GM21423 (cell line): ENCODE data around the gene ARSK.

Source experiments
- ATAC-seq: cut with Tn5 transposase; IDR thresholded peaks from one replicate; pipeline ENCODE4 v1.9.1; 2021; ENCODE audit warnings: mild to moderate bottlenecking, moderate library complexity; ENCODE audit not compliant: unreplicated experiment

Gene ARSK

GRCh38 chr5:95554647-95555548, at the start of gene ARSK, which contains the start of gene SKIC3:
ARSK (plus strand) TSS chr5:95555101; CDS start chr5:95555279, 178 bp downstream.
SKIC3 (minus strand) TSS chr5:95554977; CDS start chr5:95547150, 7,827 bp downstream.
- ATAC-seq = peak; percentile 86

DNA sequence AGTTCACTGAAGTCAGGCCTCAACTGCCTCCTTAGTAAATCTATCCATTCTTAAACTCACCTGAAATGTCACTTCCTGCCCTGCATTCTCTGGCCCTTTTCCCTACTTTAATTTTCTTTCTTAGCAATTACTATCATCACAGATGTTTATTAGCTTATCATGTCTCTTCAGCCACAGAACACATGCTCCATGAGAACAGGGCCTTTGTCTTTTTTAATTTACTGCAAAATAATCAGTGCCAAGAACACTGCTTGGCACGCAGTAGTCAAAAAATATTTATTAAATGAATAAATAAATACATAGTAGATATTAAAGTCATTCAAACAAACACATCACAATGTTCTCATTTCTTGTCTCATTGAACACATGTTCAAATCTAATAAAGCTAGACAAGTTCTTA, 46.4 kb upstream of the ARSK start:
- ATAC-seq = no peak

- ATAC-seq = no peak
These were observed 43.3 kb upstream of the ARSK start for GRCh38 chr5:95511606-95512005.

DNA sequence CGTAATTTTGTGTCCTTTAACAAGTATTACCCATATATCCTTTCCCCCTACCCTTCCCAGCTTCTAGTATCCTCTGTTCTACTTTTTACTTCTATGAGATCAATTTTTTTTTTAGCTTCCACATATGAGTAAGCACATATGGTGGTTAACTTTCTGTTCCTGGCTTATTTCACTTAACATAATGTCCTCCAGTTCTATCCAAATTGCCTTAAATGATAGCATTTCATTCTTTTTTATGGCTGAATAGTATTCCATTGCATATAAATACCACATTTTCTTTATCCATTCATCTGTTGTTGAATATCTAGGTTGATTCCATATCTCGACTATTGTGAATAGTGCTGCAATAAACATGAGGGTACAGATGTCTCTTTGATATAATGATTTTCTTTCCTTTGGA, 36.5 kb upstream of the ARSK start:
- no peak for ATAC-seq

DNA sequence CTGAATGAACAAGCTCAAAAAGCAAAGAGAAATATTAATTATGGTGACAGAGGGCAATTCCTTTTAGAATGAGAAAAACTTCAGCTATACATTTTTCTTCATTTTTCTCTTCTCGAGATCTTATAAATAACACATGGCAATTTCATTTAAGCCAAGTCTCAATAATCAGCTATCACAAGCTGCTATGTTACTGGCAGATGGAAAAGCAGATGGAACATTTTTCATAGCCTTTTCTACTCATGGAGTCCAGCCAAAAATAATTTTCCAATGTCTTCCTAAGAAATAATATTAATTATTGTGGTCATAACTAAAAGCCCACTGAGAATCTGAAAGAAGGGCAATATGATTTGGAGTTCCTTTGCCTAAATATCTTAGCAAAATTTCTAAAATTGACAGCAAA, 35.8 kb upstream of the ARSK start:
- no peak for ATAC-seq

GRCh38 chr5:95519681-95520080, 35.2 kb upstream of the ARSK start:
- ATAC-seq = no peak

GRCh38 chr5:95520206-95520605, 34.7 kb upstream of the ARSK start:
- ATAC-seq = no peak

DNA sequence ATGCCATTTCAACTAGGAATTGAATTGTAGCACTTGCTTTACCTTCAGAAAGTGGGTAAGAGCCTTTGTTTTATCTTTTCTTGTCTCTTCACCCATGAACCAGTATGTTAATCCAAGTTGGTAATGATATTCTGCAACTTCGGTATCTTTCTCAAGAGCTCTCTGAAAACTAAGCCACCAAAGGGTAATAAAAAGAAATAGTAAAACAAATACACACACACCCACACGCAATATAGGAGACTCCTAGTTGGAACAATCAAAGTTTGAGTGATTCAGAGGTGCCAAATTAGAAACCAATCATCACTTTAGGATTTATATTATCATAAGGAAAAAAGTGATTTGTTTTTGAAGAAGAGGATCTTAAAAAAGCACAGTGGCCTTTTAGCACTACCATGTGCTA, 30.5 kb upstream of the ARSK start:
- no peak for ATAC-seq

DNA sequence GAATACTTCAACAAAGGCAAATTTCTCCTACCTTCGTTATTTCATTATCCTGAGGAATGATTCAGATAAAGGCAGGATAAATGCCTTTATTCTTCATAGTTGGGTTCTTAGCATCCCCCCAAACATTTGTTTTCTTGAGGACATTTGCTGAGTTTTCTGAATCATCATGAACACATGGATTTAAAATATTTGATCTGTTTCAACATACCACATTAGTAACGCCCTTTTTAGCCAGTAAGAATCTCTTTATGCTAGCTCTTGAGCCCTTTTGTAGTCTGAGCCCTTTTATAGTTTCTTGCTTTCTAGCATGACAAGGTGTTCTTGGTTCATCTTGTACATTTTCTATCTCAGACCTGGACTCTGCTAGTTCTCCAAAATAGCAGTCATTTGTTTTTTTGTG, 28.0 kb upstream of the ARSK start:
- ATAC-seq = no peak

GRCh38 chr5:95528565-95528964, 26.3 kb upstream of the ARSK start:
- no peak for ATAC-seq

GRCh38 chr5:95530416-95530815, 24.5 kb upstream of the ARSK start:
- no peak for ATAC-seq

- no peak for ATAC-seq
These were observed 23.4 kb upstream of the ARSK start for GRCh38 chr5:95531491-95531890.

DNA sequence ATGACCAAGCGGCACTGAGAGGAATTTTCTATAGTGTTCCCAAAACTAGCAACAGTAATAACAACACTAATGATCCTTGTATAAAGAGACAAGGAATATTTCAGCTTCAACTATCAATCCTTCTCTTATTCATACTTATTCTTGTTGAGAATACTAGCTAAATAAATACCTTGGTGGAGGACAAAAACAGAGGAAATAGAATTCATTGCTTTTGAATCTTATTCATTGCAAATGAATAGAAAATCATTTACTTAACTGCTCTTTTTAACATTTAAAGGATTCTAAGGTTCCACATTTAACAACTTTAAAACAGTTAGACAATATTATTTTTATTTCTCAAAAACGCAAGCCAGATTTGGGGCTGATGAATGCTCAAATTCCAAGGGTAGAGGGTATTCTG, 22.5 kb upstream of the ARSK start:
- no peak for ATAC-seq

DNA sequence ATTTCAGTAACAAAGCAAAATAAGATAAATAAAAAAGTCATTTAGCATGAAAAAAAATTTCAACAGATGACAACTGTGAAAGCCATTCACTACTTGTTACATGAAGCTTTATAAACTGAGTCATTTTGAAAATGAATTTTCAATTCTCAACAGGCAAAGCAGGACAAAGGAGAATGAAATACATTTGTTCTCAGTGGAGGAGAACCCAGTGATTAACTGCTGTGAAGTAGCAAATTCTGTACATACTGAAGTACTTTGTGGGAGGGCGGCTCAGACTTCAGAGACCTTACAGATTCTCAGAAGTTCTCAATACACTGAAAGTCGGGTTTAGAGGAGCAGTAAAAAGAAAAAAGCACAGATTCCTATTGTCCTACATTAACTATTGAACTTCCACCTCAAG, 21.8 kb upstream of the ARSK start:
- no peak for ATAC-seq

GRCh38 chr5:95533761-95534160, 21.1 kb upstream of the ARSK start:
- no peak for ATAC-seq

DNA sequence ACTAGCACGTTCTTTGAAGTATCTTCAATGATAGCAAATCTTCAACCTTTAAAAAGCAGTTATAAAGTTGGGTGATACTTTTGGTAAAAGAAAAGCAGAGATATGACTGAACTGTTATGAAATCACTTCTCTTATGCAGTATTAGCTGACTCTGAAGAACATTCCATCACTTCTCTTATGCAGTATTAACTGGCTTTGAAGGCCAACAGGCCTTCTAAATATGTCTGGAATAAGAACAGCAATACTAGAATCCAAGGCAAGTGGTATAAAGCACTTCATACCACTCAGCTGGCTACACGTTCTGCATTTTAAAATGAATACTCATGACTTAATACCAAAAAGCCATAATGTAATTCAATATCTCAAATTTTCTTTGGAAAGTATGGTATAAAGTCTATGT, 17.4 kb upstream of the ARSK start:
- ATAC-seq = no peak

- no peak for ATAC-seq
These were observed 11.7 kb upstream of the ARSK start for GRCh38 chr5:95543017-95543705.

GRCh38 chr5:95549030-95549429, 5.9 kb upstream of the ARSK start:
- no peak for ATAC-seq

DNA sequence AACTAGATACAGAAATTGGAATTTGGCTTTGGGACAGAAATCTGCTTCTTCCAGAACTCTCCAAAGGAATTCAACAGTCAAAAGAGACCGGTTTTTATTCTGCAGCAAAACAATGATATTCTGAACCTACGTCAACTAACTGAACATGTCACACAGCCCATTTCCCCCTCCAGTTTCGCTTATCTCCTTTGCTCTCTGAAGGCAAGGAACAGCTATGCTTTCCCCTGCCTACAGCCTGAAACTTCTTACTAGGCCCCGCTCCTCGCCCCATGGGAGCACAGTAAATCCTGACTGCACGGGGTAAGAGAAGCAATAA, 612 bp upstream of the ARSK start:
- ATAC-seq = peak; percentile 29

GRCh38 chr5:95555553-95555952, 652 bp downstream of the ARSK start:
- ATAC-seq = no peak

- ATAC-seq = no peak
These were observed 2.9 kb downstream of the ARSK start for GRCh38 chr5:95557841-95558240.

DNA sequence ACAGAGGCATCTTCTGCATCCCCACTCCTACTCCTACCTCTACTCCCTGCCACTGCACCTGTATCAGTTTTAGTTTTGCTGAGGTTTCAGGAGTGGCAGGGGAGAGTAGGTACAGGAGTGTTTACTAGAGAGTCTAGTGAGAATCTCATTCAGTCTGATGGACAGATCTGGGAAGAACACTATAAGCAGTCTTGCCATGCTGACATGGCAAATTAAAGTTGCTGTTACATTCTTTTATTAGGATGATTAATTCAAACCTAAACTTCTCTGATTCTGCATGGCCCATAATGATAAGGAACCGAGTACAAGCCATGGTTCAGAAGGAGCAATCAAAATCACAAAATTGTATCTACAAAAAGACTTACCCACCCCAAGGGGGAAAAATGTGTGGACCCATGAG, 7.4 kb downstream of the ARSK start:
- ATAC-seq = no peak
